Mucosa of descending colon (tissue), 3 donors: Measurements from ENCODE around the gene GRM8. TPM values are rescaled to one million over a fixed set of nuclear protein-coding genes. Genes with fewer than 3 reads are reported as not detected.
"Not testable (repeated sequence)": the region's sequence is repeated elsewhere in the genome, so short reads cannot be mapped to it uniquely, and the experiment has no call there.

Experiments used
- ATAC-seq: fragments of 200-7000 bp; cut with Tn5 transposase; one replicate; pipeline ENCODE4 v1.9.1; 2020; ENCODE audit warnings: mild to moderate bottlenecking, moderate library complexity
- DNase-seq, 3 donors: peaks; one replicate each; pipeline ENCODE4 v3.0.0-alpha.2; 2020
- H3K36me3 ChIP-seq: fragments of 200-600 bp; one replicate; pipeline ENCODE4 v1.8.0; 2021; ENCODE audit warnings: low read depth, mild to moderate bottlenecking
- H3K4me1 ChIP-seq: fragments of 200-600 bp; one replicate; pipeline ENCODE4 v1.8.0; 2021; ENCODE audit warnings: low read depth, mild to moderate bottlenecking
- H3K4me3 ChIP-seq: fragments of 200-600 bp; one replicate; pipeline ENCODE4 v1.8.0; 2021; ENCODE audit warnings: mild to moderate bottlenecking
- H3K9me3 ChIP-seq: fragments of 200-600 bp; one replicate; pipeline ENCODE4 v1.8.0; 2021; ENCODE audit warnings: mild to moderate bottlenecking
- intact Hi-C, 2 donors: fragments of 100-400 bp; cut with DNase I in 1 of 2; cut with micrococcal nuclease in 1 of 2; formaldehyde crosslinking; loops; one replicate each; pipeline versions ENCODE4 v1.11.0 to v1.11.1; 2022; cut with DNase I, micrococcal nuclease
- total RNA-seq, 3 donors: library from RNA; stranded (reverse); fragmentation: NEBNext Ultra II Directional in 2 of 3; extraction: Animal tissue kit (Norgen Biotek cat#: 25700) in 2 of 3; gene quantifications; one replicate each; pipeline versions ENCODE4 v1.2.1 to v1.2.4, GENCODE V29; 2021 to 2023
- TF ChIP-seq, protein P1 (sequence below): fragments of 200-600 bp; IDR thresholded peaks from one replicate; pipeline ENCODE4 v1.8.0; 2022; ENCODE audit warnings: antibody characterized with exemption, mild to moderate bottlenecking
- donor health status: DM: no; HTN: no; CAD: no; lungs with moderate emphysema.
- donor health status: DM: no; HTN: no; CAD: no.
- donor health status: DM: no; HTN: yes; CAD: no.

GRM8 gene
- total RNA-seq, 3 donors from 2014 or later, result 0.41 to 9.2 (median 4.4) TPM

DNA sequence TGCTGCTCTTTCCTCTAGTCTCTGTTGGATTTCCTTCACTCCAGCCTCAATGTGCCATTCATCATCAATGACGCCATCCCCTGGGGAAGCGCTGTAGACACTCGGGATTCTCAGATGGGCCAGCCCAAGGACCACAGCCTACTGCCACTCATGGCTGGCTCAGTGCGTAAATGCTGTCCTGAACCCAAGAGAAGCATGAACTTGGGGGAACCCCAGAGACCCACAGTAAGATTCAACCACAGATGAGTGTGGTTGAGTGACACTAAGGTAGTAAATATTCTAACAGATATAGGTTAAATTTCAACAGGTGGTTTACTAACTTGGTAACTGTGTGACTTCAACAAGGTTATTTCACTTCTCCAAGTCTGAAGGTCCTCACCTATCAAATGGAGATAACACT lies 304.1 kb downstream of the GRM8 start:
- intact Hi-C loops, result no loop called here
- Histone ChIP-seq H3K9me3 (no peaks in the 10 kb centered on the region), H3K4me3 (no peak overlapping the region), H3K4me1 (no peaks in the 10 kb centered on the region), H3K36me3 (no peaks in the 10 kb centered on the region)
- no peak for DNase-seq
- ATAC-seq, result no peak
- TF ChIP-seq, protein P1, sequence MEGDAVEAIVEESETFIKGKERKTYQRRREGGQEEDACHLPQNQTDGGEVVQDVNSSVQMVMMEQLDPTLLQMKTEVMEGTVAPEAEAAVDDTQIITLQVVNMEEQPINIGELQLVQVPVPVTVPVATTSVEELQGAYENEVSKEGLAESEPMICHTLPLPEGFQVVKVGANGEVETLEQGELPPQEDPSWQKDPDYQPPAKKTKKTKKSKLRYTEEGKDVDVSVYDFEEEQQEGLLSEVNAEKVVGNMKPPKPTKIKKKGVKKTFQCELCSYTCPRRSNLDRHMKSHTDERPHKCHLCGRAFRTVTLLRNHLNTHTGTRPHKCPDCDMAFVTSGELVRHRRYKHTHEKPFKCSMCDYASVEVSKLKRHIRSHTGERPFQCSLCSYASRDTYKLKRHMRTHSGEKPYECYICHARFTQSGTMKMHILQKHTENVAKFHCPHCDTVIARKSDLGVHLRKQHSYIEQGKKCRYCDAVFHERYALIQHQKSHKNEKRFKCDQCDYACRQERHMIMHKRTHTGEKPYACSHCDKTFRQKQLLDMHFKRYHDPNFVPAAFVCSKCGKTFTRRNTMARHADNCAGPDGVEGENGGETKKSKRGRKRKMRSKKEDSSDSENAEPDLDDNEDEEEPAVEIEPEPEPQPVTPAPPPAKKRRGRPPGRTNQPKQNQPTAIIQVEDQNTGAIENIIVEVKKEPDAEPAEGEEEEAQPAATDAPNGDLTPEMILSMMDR, result no peak

GRCh38 chr7:126940723-126941307 lies 311.9 kb downstream of the GRM8 start:
- intact Hi-C loops, result no loop called here

DNA sequence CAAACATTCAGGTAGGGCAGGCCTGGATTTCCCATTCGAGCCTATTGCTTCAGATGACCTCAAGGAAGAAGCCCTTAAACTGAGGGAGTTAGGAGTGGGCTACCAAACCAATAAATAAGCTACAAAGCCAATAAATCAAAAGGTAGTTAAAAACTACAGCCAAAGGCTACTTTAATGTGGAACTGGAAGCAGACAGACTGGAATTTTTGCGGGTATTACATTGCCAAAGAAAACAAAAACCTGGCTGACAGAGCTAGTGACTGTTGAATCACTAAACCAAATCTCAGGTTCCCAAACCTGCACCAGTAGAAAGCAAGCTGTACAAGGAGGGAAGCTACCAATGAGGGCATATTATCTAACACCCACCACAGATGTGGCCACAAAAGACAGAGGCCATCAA lies 315.6 kb downstream of the GRM8 start:
- no peaks in the 10 kb centered on the region for H3K36me3 ChIP-seq
- ATAC-seq (no peak), DNase-seq (no peak)
- no peaks in the 10 kb centered on the region for H3K9me3 ChIP-seq
- H3K4me1 ChIP-seq, result no peaks in the 10 kb centered on the region
- H3K4me3 ChIP-seq, result no peak overlapping the region
- TF ChIP-seq, protein P1, result no peak
- intact Hi-C loops, result no loop called here

More at GRCh38 chr7:126940723-126941307, 311.9 kb downstream of the GRM8 start:
- H3K9me3 ChIP-seq, result no peaks in the 10 kb centered on the region
- TF ChIP-seq, protein P1, result no peak
- H3K4me3 ChIP-seq, result no peak overlapping the region
- no peaks in the 10 kb centered on the region for H3K4me1 ChIP-seq
- DNase-seq (no peak), ATAC-seq (no peak)
- no peaks in the 10 kb centered on the region for H3K36me3 ChIP-seq

DNA sequence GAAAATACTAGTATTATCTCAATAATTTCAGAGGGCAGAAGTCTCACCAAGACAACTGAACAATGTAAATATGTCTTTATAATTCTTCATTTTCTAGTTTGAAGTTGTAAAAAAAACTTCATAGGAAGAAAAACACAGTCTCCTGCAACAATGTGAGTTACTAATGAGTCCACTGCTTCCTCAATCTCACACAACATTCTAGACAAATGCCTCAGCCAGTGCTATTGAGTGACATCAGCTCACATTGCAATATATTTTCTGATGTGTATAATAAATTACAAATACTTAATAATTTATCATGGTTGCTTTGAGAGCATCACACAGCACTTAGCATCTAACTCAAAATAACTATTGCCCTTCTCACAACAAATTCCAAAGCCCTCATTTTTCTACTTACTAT lies 321.2 kb downstream of the GRM8 start:
- Histone ChIP-seq H3K9me3 (no peaks in the 10 kb centered on the region), H3K4me3 (no peak overlapping the region), H3K36me3 (no peaks in the 10 kb centered on the region), H3K4me1 (no peaks in the 10 kb centered on the region)
- intact Hi-C loops, result no loop called here
- ATAC-seq (no peak), DNase-seq (no peak)
- TF ChIP-seq, protein P1, result no peak

GRCh38 chr7:126930166-126930565 lies 322.6 kb downstream of the GRM8 start:
- TF ChIP-seq, protein P1, result no peak
- peak; percentile 50 for ATAC-seq
- Histone ChIP-seq H3K9me3 (no peaks in the 10 kb centered on the region), H3K4me3 (no peak overlapping the region), H3K36me3 (no peaks in the 10 kb centered on the region), H3K4me1 (no peaks in the 10 kb centered on the region)
- no peak for DNase-seq
- intact Hi-C loops, result no loop called here

DNA sequence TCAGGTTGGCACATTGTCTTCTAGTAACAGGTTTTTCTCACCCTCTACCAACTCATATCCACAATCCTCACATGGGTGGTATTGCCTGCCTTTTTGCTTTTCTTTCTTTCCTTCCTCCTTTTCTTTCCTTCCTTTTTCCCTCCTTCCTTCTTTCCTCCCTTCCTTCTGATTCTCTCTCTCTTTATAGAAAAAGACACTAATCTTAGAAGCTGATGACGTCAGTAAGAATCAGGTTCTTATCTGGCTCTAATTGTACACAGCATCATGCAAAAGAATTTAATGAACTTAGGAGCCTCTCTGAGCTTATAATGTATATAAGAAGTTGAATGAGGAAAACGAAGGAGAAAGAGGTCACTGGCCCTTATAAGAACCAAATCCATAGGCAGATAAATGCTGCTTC lies 328.3 kb downstream of the GRM8 start:
- no peaks in the 10 kb centered on the region for H3K9me3 ChIP-seq
- no peaks in the 10 kb centered on the region for H3K36me3 ChIP-seq
- DNase-seq (no peak), ATAC-seq (no peak)
- H3K4me3 ChIP-seq, result no peak overlapping the region
- no peaks in the 10 kb centered on the region for H3K4me1 ChIP-seq
- TF ChIP-seq, protein P1, result no peak
- intact Hi-C loops, result no loop called here

GRCh38 chr7:126911627-126912026 lies 341.1 kb downstream of the GRM8 start:
- H3K9me3 ChIP-seq, DNase-seq, intact Hi-C loops, H3K36me3 ChIP-seq, H3K4me3 ChIP-seq, H3K4me1 ChIP-seq: not testable (repeated sequence)
- ATAC-seq, result peak; percentile 56

DNA sequence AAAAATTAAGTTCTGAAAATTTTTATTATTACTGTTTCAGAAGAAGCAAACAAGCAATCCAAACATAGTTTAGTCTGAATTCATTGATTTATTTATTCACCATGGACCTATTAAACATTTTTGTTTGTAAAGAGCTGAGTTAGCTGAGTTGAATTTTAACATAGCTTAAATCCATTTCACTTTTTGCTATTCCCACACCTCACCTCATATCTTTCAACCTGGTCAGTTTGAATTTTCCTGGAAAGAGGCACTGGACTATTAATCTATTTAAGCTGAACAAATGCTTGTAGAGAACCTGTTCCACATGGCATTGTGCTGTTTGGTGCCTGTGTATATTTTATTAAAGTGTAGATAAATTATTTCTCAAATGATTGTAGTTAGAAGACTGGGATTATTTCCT lies 344.2 kb downstream of the GRM8 start:
- H3K36me3 ChIP-seq, DNase-seq, H3K9me3 ChIP-seq, H3K4me3 ChIP-seq, intact Hi-C loops, ATAC-seq, H3K4me1 ChIP-seq: not testable (repeated sequence)
